Neural cell (in vitro differentiated cells): ENCODE measurements around the gene ADPRH.

ENCODE experiments used
- CTCF ChIP-seq: fragments of 450-650 bp; IDR thresholded peaks from 2 replicates; pipeline ENCODE4 v1.5.1; 2014; ENCODE audit warnings: antibody characterized with exemption, mild to moderate bottlenecking, moderate library complexity; ENCODE audit not compliant: poor library complexity, severe bottlenecking
- EZH2 ChIP-seq: fragments of 200-600, 300-800 bp; shearing (Covaris generic), sonication (generic); IDR thresholded peaks from 2 replicates; pipeline ENCODE4 v1.6.1; 2014; ENCODE audit warnings: antibody characterized with exemption, low read length, borderline replicate concordance, mild to moderate bottlenecking; ENCODE audit not compliant: insufficient read depth, poor library complexity, severe bottlenecking
- MXI1 ChIP-seq: fragments of 450-650 bp; conservative IDR thresholded peaks from 2 replicates; pipeline ENCODE4 v1.6.1; 2014; ENCODE audit warnings: antibody characterized with exemption, mild to moderate bottlenecking; ENCODE audit not compliant: poor library complexity, severe bottlenecking
- POLR2AphosphoS5 ChIP-seq: IDR thresholded peaks from 2 replicates; pipeline ENCODE4 v1.6.1; 2012
- RAD21 ChIP-seq: fragments of 450-650 bp; conservative IDR thresholded peaks from 2 replicates; pipeline ENCODE4 v1.6.1; 2014; ENCODE audit warnings: antibody characterized with exemption, mild to moderate bottlenecking, moderate library complexity
- REST ChIP-seq: IDR thresholded peaks from 2 replicates; pipeline ENCODE4 v1.6.1; 2012; ENCODE audit warnings: borderline replicate concordance
- SMC3 ChIP-seq: fragments of 450-650 bp; conservative IDR thresholded peaks from 2 replicates; pipeline ENCODE4 v1.6.1; 2014; ENCODE audit warnings: antibody characterized with exemption, mild to moderate bottlenecking, moderate library complexity; ENCODE audit not compliant: poor library complexity
- TAF1 ChIP-seq: IDR thresholded peaks from 2 replicates; pipeline ENCODE4 v1.6.1; 2012; ENCODE audit warnings: low read depth

GRCh38 chr3:119619094-119619493, 39.8 kb downstream of the ADPRH start:
- TF ChIP-seq POLR2AphosphoS5 = no peak
- TF ChIP-seq CTCF = no peak
- no peak for TF ChIP-seq REST
- no peak for TF ChIP-seq SMC3
- TF ChIP-seq RAD21 = no peak
- no peak for TF ChIP-seq EZH2
- no peak for TF ChIP-seq TAF1
- no peak for TF ChIP-seq MXI1
